ENCODE results near the gene NXPE3. TPM values are rescaled to one million over a fixed set of nuclear protein-coding genes. Genes with fewer than 3 reads are reported as not detected.

The NXPE3 gene
- total and polyA plus RNA-seq, 12 donors = 7.6 to 50.3 (median 33.8) TPM

DNA sequence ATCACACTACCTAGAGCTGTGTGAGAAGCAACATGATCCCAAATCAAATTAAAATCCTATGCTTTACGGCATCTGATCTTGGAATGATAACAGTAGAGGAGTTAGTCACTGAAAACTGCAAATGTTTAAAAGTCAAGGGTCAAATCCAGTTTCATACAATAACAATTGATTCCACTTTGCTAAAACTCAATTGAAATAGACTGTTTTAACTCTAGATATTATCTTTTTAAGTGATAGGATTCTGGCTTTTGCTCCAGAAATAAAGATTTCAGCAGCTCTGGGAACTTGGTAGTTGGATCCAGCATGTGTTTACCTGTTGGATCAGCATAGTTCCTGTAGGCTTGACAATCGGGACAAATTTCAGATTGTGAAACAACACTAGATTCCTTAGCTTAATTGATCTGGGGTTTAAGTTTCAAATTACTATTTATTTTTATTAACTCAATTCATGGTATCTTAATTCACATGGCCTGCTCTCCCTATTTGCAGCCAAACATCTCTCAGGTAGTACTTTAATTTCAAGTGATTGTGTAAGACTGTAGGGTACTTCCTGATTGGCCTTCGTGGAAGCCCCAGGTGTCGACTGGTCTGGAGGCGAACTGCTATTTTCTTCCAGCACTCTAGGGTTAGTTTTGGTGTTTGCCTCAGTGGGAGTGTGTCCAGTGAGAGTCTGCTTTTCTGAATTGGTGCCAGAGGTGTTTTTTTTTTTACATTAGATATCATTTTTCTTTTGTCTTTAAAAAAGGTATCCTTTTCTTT lies 86.9 kb downstream of the NXPE3 start:
- 66 to 72% methylated on average over 5 of the region's 5 CpGs for WGBS, 2 donors
- intact Hi-C loops (cut with DNase I) = no loop called here
- ATAC-seq (no peak), DNase-seq (no peak)
- Histone ChIP-seq H3K4me3 (no peak overlapping the region), H3K27ac (no peak overlapping the region), H3K4me1 (peaks cover 0 to 22% (median 12%) of the 10 kb centered on the region in 9 donors), H3K36me3 (peaks cover 0 to 23% (median 5%) of the 10 kb centered on the region in 9 donors), H3K9me3 (no peaks in the 10 kb centered on the region), H3K27me3 (no peaks in the 10 kb centered on the region)
- TF ChIP-seq, protein P1, sequence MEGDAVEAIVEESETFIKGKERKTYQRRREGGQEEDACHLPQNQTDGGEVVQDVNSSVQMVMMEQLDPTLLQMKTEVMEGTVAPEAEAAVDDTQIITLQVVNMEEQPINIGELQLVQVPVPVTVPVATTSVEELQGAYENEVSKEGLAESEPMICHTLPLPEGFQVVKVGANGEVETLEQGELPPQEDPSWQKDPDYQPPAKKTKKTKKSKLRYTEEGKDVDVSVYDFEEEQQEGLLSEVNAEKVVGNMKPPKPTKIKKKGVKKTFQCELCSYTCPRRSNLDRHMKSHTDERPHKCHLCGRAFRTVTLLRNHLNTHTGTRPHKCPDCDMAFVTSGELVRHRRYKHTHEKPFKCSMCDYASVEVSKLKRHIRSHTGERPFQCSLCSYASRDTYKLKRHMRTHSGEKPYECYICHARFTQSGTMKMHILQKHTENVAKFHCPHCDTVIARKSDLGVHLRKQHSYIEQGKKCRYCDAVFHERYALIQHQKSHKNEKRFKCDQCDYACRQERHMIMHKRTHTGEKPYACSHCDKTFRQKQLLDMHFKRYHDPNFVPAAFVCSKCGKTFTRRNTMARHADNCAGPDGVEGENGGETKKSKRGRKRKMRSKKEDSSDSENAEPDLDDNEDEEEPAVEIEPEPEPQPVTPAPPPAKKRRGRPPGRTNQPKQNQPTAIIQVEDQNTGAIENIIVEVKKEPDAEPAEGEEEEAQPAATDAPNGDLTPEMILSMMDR (IDR thresholded peaks at IDR 0.05) = no peak

GRCh38 chr3:101867511-101867910 lies 88.5 kb downstream of the NXPE3 start:
- Histone ChIP-seq H3K27me3 (no peaks in the 10 kb centered on the region), H3K36me3 (peaks cover 0 to 8% (median 0%) of the 10 kb centered on the region in 9 donors), H3K4me1 (peaks cover 0 to 22% (median 12%) of the 10 kb centered on the region in 9 donors), H3K4me3 (no peak overlapping the region), H3K9me3 (no peaks in the 10 kb centered on the region), H3K27ac (no peak overlapping the region)
- DNase-seq (no peak), ATAC-seq (no peak)
- TF ChIP-seq, protein P1 (IDR thresholded peaks at IDR 0.05) = no peak
- intact Hi-C loops (cut with DNase I) = no loop called here

GRCh38 chr3:101867996-101868395 lies 89.0 kb downstream of the NXPE3 start:
- H3K4me1 ChIP-seq = peaks cover 0 to 22% (median 12%) of the 10 kb centered on the region in 9 donors
- DNase-seq (no peak), ATAC-seq (peak in 1 of 8 donors; percentile 41)
- 84 to 85% methylated on average over 2 of the region's 2 CpGs for WGBS, 2 donors
- no peak overlapping the region for H3K4me3 ChIP-seq
- intact Hi-C loops (cut with DNase I) = no loop called here
- no peak overlapping the region for H3K27ac ChIP-seq
- H3K9me3 ChIP-seq = no peaks in the 10 kb centered on the region
- H3K27me3 ChIP-seq = no peaks in the 10 kb centered on the region
- TF ChIP-seq, protein P1 (IDR thresholded peaks at IDR 0.05) = no peak
- peaks cover 0 to 3% (median 0%) of the 10 kb centered on the region in 9 donors for H3K36me3 ChIP-seq

DNA sequence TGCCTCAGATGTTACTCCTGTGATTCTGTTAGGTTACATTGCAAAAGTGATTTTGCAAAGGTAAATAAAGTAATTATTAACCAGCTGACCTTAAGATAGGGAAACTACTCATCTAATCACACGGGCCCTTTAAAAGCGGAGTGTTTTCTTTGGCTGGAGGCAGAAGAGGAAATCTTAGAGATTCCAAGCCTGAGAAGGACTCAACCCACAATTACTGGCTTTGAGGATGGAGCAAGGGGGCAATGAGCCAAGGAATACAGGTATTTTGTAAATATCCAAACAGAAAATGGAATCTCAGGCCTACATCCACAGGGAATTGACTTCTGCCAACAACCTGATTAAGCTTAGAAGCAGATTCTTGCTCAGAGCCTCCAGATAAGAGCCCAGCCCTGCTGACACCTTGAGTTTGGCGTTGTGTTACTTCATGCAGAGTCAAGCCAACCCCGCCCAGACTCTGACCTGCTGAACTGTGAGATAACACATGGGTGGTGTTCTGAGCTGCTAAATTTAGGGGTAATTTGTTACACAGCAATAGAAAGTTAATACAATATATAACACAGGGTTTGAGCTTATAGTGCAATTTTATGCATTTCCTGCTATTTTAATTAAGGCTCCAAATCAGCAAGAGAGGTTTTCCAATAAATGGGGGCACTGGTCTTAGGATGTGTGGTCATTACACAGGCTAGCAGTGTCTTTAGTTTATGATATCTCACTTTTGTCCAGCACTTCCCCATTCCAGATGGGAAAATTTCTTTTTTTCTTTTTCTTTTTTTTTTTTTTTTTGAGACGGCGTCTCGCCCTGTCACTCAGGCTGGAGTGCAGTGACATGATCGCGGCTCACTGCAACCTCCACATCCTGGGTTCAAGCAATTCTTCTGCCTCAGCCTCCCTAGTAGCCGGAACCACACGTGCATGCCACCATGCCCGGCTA lies 89.8 kb downstream of the NXPE3 start:
- intact Hi-C loops (cut with DNase I) = no loop called here
- WGBS, 2 donors = 69 to 72% methylated on average over 12 of the region's 12 CpGs
- Histone ChIP-seq H3K4me1 (peaks cover 0 to 22% (median 12%) of the 10 kb centered on the region in 9 donors), H3K27ac (peak overlapping the region in 2 of 10 donors; percentile 35 to 39), H3K27me3 (no peaks in the 10 kb centered on the region), H3K9me3 (no peaks in the 10 kb centered on the region), H3K4me3 (no peak overlapping the region), H3K36me3 (no peaks in the 10 kb centered on the region)
- TF ChIP-seq, protein P1 (IDR thresholded peaks at IDR 0.05) = no peak
- ATAC-seq = peak; percentile 68 to 93 (median 90)
- peak; percentile 21 to 64 for DNase-seq

Data from heart right ventricle (tissue), 16 donors.